HCT116 (cell line): ENCODE data around the gene MORN4. TPM values are rescaled to one million over a fixed set of nuclear protein-coding genes. Genes with fewer than 3 reads are reported as not detected.

ENCODE experiments used
- ATAC-seq: fragments of 200-7000 bp; cut with Tn5 transposase; 2 replicates; pipeline ENCODE4 v1.9.1; 2020; ENCODE audit warnings: mild to moderate bottlenecking, moderate library complexity
- BruUV-seq: library from RNA; stranded (reverse); fragments of 400-500 nt; replicated peaks from 2 replicates; lab custom pipeline; 2021; lab: Mats Ljungman, UMichigan
- CTCF ChIA-PET: fragments of 300-600 bp; sonication (Branson Sonifier 250); formaldehyde crosslinking; loops from one replicate; lab custom pipeline; 2021; ENCODE audit warnings: antibody characterized with exemption; lab: Charles Lee
- POLR2A ChIA-PET: fragments of 300-600, 350-600 bp; sonication (Branson Sonifier 250); formaldehyde crosslinking; loops from one replicate; lab custom pipeline; 2021; ENCODE audit warnings: antibody characterized with exemption; lab: Charles Lee
- RAD21 ChIA-PET, 2 experiments: fragments of 300-600 bp; sonication (Branson Sonifier 250); formaldehyde crosslinking; loops; one replicate each; lab custom pipeline; 2023; ENCODE audit warnings: low total read pairs in 2 of 2; ENCODE audit not compliant: uncharacterized antibody in 2 of 2, unreplicated experiment in 2 of 2, low non-redundant PET in 1 of 2; lab: Charles Lee
- DNase-seq: peaks from one replicate; pipeline ENCODE4 v3.0.0-alpha.2; 2010; ENCODE audit warnings: low read depth, low spot score
- H2AFZ ChIP-seq: fragments of 200-600 bp; shearing (Covaris generic), sonication (generic); 2 replicates; pipeline ENCODE4 v1.6.1; 2017; ENCODE audit warnings: low read depth, mixed run types, mixed read lengths, antibody characterized with exemption, low read length; ENCODE audit not compliant: poor library complexity, severe bottlenecking
- H3K27ac ChIP-seq: 2 replicates; pipeline ENCODE4 v1.5.1; 2012; ENCODE audit warnings: low read depth, low read length
- H3K27me3 ChIP-seq: fragments of 200-600 bp; sonication (generic); 2 replicates; pipeline ENCODE4 v1.6.1; 2016; ENCODE audit warnings: mixed run types, low read length, mixed read lengths; ENCODE audit not compliant: insufficient read depth
- H3K36me3 ChIP-seq, 2 experiments: fragments of 200-500 bp in 1 of 2; fragments of 200-600 bp in 1 of 2; sonication (Bioruptor generic) in 1 of 2; sonication (generic) in 1 of 2; 2 replicates each; pipeline versions ENCODE4 v1.5.1 to v1.6.1; 2014 to 2016; ENCODE audit warnings: low read length in 2 of 2, inconsistent platforms in 1 of 2, mixed read lengths in 1 of 2, mixed run types in 1 of 2; ENCODE audit not compliant: insufficient read depth in 2 of 2, control insufficient read depth in 1 of 2
- H3K4me1 ChIP-seq, 2 experiments: fragments of 200-600 bp in 1 of 2; sonication (generic) in 1 of 2; 2 replicates each; pipeline versions ENCODE4 v1.5.1 to v1.6.1; 2012 to 2017; ENCODE audit warnings: low read length in 2 of 2, inconsistent platforms in 1 of 2, mild to moderate bottlenecking in 1 of 2, mixed read lengths in 1 of 2, mixed run types in 1 of 2, moderate library complexity in 1 of 2; ENCODE audit not compliant: insufficient read depth in 2 of 2, control insufficient read depth in 1 of 2
- H3K4me2 ChIP-seq: fragments of 200-600 bp; sonication (generic); 2 replicates; pipeline ENCODE4 v1.6.1; 2017; ENCODE audit warnings: mixed run types, low read length, mixed read lengths
- H3K4me3 ChIP-seq, 2 experiments: fragments of 200-600 bp in 1 of 2; sonication (generic) in 1 of 2; replicated peaks in 1 of 2; 2 replicates each; pipeline ENCODE4 v1.5.1; 2011 to 2016; ENCODE audit warnings: low read length in 2 of 2, control low read depth in 1 of 2, low read depth in 1 of 2, mild to moderate bottlenecking in 1 of 2, mixed read lengths in 1 of 2, mixed run types in 1 of 2
- H3K79me2 ChIP-seq: fragments of 200-600 bp; sonication (generic); 2 replicates; pipeline ENCODE4 v1.6.1; 2017; ENCODE audit warnings: mild to moderate bottlenecking, mixed run types, low read length, moderate library complexity, mixed read lengths; ENCODE audit not compliant: insufficient read depth
- H3K9ac ChIP-seq: fragments of 200-600 bp; sonication (generic); 2 replicates; pipeline ENCODE4 v1.6.1; 2016; ENCODE audit warnings: low read length, mixed read lengths
- H3K9me2 ChIP-seq: fragments of 200-600 bp; sonication (generic), shearing (Covaris generic); 2 replicates; pipeline ENCODE4 v1.6.1; 2017; ENCODE audit warnings: mixed run types, mild to moderate bottlenecking, moderate library complexity; ENCODE audit not compliant: insufficient read depth
- H3K9me3 ChIP-seq, 2 experiments: fragments of 200-500 bp in 1 of 2; fragments of 200-600 bp in 1 of 2; sonication (Bioruptor generic) in 1 of 2; sonication (generic) in 1 of 2; 2 replicates each; pipeline ENCODE4 v1.6.1; 2014 to 2017; ENCODE audit warnings: low read length in 2 of 2, mixed read lengths in 2 of 2, inconsistent platforms in 1 of 2, low read depth in 1 of 2, mild to moderate bottlenecking in 1 of 2, mixed run types in 1 of 2, moderate library complexity in 1 of 2; ENCODE audit not compliant: control insufficient read depth in 1 of 2, insufficient read depth in 1 of 2
- H4K20me1 ChIP-seq: fragments of 200-600 bp; sonication (generic), shearing (Covaris generic); 2 replicates; pipeline ENCODE4 v1.6.1; 2017; ENCODE audit warnings: mixed run types, mild to moderate bottlenecking, moderate library complexity; ENCODE audit not compliant: insufficient read depth
- CBX3 ChIP-seq: IDR thresholded peaks from 2 replicates; pipeline ENCODE4 v1.6.1; 2012; ENCODE audit warnings: low read depth
- CTCF ChIP-seq, 3 experiments: fragments of 200-600 bp in 1 of 3; sonication (generic) in 1 of 3; IDR thresholded peaks in 2 of 3; conservative IDR thresholded peaks in 1 of 3; 2 replicates each; pipeline ENCODE4 v1.5.1; 2012 to 2017; ENCODE audit warnings: low read depth in 2 of 3, low read length in 2 of 3, antibody characterized with exemption in 1 of 3, borderline replicate concordance in 1 of 3, control low read depth in 1 of 3, mild to moderate bottlenecking in 1 of 3, mixed read lengths in 1 of 3, mixed run types in 1 of 3, moderate library complexity in 1 of 3; ENCODE audit not compliant: insufficient read depth in 1 of 3
- EZH2 ChIP-seq: fragments of 200-600 bp; sonication (generic); IDR thresholded peaks from 2 replicates; pipeline ENCODE4 v1.6.1; 2017; ENCODE audit warnings: antibody characterized with exemption, mixed run types
- POLR2A ChIP-seq: IDR thresholded peaks from 2 replicates; pipeline ENCODE4 v1.7.0; 2011; ENCODE audit warnings: borderline replicate concordance; ENCODE audit not compliant: insufficient read depth, insufficient read length; ENCODE audit errors: extremely low read depth
- RAD21 ChIP-seq: IDR thresholded peaks from 2 replicates; pipeline ENCODE4 v1.6.1; 2012; ENCODE audit warnings: low read depth, mild to moderate bottlenecking
- SRF ChIP-seq: IDR thresholded peaks from 2 replicates; pipeline ENCODE4 v1.6.1; 2012; ENCODE audit warnings: low read depth
- ZBTB33 ChIP-seq: IDR thresholded peaks from 2 replicates; pipeline ENCODE4 v1.6.1; 2011; ENCODE audit warnings: mild to moderate bottlenecking, low read length, moderate library complexity; ENCODE audit not compliant: insufficient replicate concordance; ENCODE audit errors: extremely low read depth
- ZNF274 ChIP-seq: fragments of 200-500 bp; sonication (Bioruptor generic); IDR thresholded peaks from 2 replicates; pipeline ENCODE4 v1.6.1; 2014; ENCODE audit warnings: mild to moderate bottlenecking, low read depth, low read length, inconsistent platforms
- intact Hi-C: fragments of 100-400 bp; cut with micrococcal nuclease; formaldehyde crosslinking; loops from 2 replicates; pipeline ENCODE4 v1.10.0; 2022
- total RNA-seq: library from RNA; stranded (reverse); gene quantifications from one replicate; pipeline ENCODE4 v1.2.1, GENCODE V29; 2021; ENCODE audit not compliant: unreplicated experiment

Gene MORN4
- total RNA-seq, 1 experiment from 2014 or later = 8.0 TPM

- CTCF ChIA-PET = interaction anchor here (2.5 kb wide), 1 partner anchor 10 kb away, joined by 6 read pairs; no protein-coding TSS in a partner anchor
- RAD21 ChIA-PET = no interaction called here
- no peaks in the 10 kb centered on the region for H3K27me3 ChIP-seq
- no peaks in the 10 kb centered on the region for H3K36me3 ChIP-seq
- TF ChIP-seq SRF = no peak
- TF ChIP-seq ZBTB33 = no peak
- no peak for TF ChIP-seq ZNF274
- no peak for TF ChIP-seq POLR2A
- TF ChIP-seq CTCF (IDR thresholded peaks at IDR 0.05 in 2 of 3, conservative IDR thresholded peaks at IDR 0.05 in 1 of 3; ENCODE audit: borderline replicate concordance in 1 of 3, insufficient read depth in 1 of 3, low read depth in 2 of 3, low read length in 2 of 3) = no peak
- TF ChIP-seq CBX3 = no peak
- TF ChIP-seq EZH2 = no peak
- TF ChIP-seq RAD21 = no peak
- no peak overlapping the region for H3K4me3 ChIP-seq
- POLR2A ChIA-PET = no interaction called here
- 0 out of 2 replicates have a peak overlapping the region, but pooled peaks have one; percentile 54 for H3K4me2 ChIP-seq
- intact Hi-C loops = no loop called here
- H3K9ac ChIP-seq = no peak overlapping the region
- H3K9me3 ChIP-seq = no peaks in the 10 kb centered on the region
- H3K27ac ChIP-seq = no peak overlapping the region
- H4K20me1 ChIP-seq = no peaks in the 10 kb centered on the region
- H3K4me1 ChIP-seq = peaks cover 13 to 21% of the 10 kb centered on the region in 2 experiments
- no peak for ATAC-seq
- no peaks in the 10 kb centered on the region for H3K9me2 ChIP-seq
- BruUV-seq = no TSS peak
- no peaks in the 10 kb centered on the region for H3K79me2 ChIP-seq
- DNase-seq = no peak
- H2AFZ ChIP-seq = no peak overlapping the region
These were observed 47.9 kb downstream of the MORN4 start for GRCh38 chr10:97585439-97585811.
